OCI-LY7 (cell line): ENCODE data around the gene SLC44A4.
"Not testable (repeated sequence)": the region's sequence is repeated elsewhere in the genome, so short reads cannot be mapped to it uniquely, and the experiment has no call there.

ENCODE experiments used
- CTCF ChIP-seq: fragments of 200-600 bp; sonication (generic); conservative IDR thresholded peaks from 2 replicates; pipeline ENCODE4 v1.5.1; 2014; ENCODE audit warnings: mild to moderate bottlenecking, antibody characterized with exemption, low read length, moderate library complexity, mixed read lengths
- EZH2phosphoT487 ChIP-seq: fragments of 200-600 bp; sonication (generic); IDR thresholded peaks from 2 replicates; pipeline ENCODE4 v1.6.1; 2018; ENCODE audit warnings: low read depth, borderline replicate concordance, mild to moderate bottlenecking, mixed run types, antibody characterized with exemption, low read length, moderate library complexity, mixed read lengths

- TF ChIP-seq EZH2phosphoT487, CTCF: not testable (repeated sequence)
Measured at GRCh38 chr6:31909298-31909697, 30.5 kb upstream of the SLC44A4 start.
